ENCODE measurements around the gene CFAP68.
"Not testable (repeated sequence)": the region's sequence is repeated elsewhere in the genome, so short reads cannot be mapped to it uniquely, and the experiment has no call there.

Gene CFAP68

GRCh38 chr11:111918390-111919256 lies 39.3 kb downstream of the CFAP68 start, which contains the start of gene C11orf52:
Gene C11orf52, plus strand, starts transcription at chr11:111918913. Its CDS starts 60 bp downstream, at chr11:111918973.
- peak; percentile 99 for DNase-seq

DNA sequence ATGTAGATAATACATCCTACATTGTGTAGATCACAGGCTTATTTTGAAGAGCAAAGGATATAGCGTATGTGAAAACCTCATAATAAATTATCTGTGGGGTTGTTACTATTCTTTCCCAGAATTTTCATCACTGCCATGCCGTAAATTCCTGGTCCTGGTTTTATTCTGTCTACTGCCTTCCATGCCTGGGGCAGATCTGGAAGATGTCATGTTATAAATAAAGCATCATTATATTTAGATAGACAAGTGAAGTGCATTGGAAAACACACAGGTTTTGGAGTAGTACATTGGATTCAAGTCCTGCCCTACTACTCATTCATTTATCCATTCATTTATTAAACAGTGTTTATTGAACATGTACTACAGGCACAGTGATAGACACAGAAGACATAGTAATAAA lies 41.6 kb downstream of the CFAP68 start:
- DNase-seq = no peak

GRCh38 chr11:111921541-111922230 lies 42.3 kb downstream of the CFAP68 start:
- DNase-seq = no peak

DNA sequence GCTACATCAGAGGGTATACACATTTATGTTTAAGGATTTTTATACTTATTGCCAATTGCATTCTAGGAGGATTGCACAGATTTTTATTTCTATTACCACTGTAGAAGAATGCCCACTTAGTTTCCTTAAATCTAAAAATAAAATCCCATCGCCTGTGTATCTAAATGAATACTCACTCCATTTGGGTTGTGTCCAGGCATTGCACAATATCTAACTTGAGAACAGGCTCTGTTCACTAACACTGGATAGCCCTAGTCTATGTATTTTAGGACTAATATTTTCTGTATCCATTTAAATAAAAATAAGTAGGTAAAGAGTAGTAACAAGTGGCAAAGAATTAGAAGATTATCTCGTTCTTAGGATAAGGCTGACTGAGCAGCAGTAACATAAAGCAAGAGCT lies 43.5 kb downstream of the CFAP68 start:
- no peak for DNase-seq

GRCh38 chr11:111923351-111923788 lies 44.0 kb downstream of the CFAP68 start:
- no peak for DNase-seq

GRCh38 chr11:111923951-111924350 lies 44.6 kb downstream of the CFAP68 start:
- no peak for DNase-seq

DNA sequence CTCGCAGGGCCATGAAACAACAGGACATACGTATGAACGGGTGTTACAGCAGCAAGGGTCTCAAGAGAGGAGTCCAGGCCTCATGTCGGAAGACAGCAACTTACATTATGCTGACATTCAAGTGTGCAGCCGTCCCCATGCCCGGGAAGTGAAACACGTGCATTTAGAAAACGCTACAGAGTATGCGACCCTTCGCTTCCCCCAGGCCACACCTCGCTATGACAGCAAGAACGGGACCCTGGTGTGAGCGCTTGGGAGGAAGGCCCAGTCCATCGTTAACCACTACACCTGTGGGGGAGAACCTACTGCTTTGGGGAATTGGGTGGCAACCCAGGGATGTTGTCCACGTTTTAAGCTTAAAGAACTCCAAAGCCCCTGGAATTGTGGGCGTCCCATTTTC lies 46.6 kb downstream of the CFAP68 start:
- no peak for DNase-seq

DNA sequence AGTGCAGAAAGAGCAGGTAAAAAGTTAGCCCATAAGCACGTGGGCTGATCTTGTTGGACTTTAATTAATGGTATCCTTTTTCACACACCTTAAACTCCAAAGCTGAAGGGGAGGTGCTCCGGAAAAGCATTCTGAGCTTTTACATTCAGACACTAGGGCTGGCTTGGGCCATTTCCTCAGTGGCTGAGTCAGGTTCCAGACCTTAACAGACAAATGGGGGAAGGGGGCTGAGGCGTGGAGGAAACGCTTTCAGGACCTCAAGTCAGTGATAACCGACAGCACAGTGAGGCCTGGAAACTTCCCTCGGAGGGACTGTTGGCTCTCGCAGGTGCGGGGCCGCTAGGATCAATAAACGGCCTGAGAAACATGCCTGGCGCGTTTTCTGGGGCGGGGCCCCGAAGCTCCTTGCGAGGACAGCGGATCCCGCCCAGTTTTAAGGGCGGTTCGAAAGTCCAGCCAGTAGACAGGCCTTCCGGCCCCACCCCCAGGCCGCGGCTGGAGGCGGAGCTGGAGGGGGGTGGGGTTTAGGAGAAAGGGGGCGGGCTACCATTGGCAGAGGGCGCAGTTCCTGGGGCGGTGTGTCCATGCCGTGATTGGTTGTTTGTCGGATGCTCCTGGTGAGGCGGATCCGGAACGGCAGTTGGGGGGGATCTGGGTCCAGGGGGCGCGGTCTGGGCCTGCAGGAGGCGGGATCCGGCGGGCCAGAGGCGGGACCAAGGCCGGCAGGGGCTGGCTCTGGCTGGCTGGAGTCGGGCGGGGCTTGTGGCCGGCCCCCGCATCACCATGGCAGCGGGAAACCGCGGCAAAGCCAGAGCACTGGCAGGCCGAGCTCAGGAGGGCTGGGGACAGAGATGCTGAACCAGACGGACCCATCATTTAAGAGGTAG lies 47.4 kb downstream of the CFAP68 start:
- peak; percentile 100 for DNase-seq

GRCh38 chr11:111930472-111930871 lies 51.1 kb downstream of the CFAP68 start:
- DNase-seq = no peak

DNA sequence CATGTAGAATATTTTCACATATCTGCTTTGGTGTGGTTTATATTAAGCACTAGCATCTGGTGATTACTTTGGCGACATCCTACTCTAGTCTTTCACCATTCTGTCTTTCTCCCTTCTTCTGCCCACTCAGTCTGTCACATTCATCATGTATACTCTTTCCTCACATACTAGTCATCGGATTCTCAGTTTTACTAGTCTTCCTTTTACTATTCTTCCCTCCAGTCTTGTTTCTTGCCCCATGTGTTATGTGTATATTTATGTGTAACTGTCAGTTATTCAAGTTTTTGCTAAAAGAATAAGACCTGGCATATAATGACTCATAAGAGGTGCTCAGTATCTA lies 53.2 kb downstream of the CFAP68 start:
- DNase-seq = no peak

- not testable (repeated sequence) for DNase-seq
These were observed 53.8 kb downstream of the CFAP68 start for GRCh38 chr11:111933176-111933575.

DNA sequence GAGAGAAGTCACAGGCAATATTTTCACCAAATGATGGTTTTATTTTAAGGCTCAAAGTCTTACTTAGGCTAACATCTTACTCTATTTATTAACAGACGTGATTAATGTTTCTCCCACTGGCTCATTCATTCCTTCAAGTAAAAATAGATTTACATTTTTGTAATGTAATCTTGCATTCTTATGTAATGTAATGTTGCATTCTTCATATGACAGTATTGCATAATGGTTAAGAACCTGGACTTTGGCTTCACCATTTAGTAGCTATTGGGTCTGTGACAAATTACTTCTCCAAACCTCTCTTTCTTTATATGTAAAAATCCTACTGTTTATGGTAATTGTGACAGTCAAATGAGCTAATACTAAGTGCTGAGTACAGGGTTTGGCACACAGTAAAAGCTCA lies 54.5 kb downstream of the CFAP68 start:
- no peak for DNase-seq

- no peak for DNase-seq
These were observed 55.0 kb downstream of the CFAP68 start for GRCh38 chr11:111934306-111934705.
